ENCODE results near the gene GAS2. TPM values are rescaled to one million over a fixed set of nuclear protein-coding genes. Genes with fewer than 3 reads are reported as not detected.

Gene GAS2
- polyA plus RNA-seq, 1 of the 3 experiments (the other 2 are of a cell fraction) = 0.72 TPM

DNA sequence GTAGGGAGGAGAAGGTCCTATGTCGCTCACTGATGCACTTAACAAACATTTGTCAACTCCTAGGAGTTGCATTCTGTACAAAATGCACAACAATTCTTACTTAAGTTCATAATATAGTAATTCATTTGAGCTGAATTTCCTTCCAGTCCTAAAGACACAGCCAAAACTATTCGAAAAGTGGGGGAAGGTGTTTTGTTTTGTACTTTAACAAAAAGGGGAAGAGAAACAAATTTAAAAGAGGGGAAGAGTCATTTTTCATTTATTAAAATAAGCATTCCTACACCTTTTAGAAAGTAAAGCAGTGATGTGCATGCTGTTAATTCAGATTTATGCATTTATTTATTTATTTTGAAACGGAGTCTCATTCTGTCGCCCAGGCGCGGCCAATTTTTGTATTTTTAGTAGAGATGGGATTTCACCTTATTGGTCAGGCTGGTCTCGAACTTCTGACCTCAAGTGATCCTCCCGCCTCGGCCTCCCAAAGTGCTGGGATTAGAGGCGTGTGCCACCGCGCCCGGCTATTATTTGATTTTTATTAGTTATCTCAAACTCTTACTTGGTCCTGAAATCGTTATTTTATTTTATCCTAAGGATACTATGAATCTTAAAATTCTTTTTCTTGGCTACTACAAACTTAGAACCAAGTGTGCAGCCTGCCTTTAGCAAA is 39.7 kb upstream of the GAS2 start:
- peaks cover 7 to 21% of the 10 kb centered on the region in 2 experiments for H3K36me3 ChIP-seq (replicated peaks in 1 of 2; ENCODE audit: control insufficient read depth in 1 of 2, insufficient read depth in 2 of 2, low read length in 1 of 2)
- H3K4me2 ChIP-seq = 0 out of 2 replicates have a peak overlapping the region, but pooled peaks have one; percentile 95
- TF ChIP-seq, protein P1, sequence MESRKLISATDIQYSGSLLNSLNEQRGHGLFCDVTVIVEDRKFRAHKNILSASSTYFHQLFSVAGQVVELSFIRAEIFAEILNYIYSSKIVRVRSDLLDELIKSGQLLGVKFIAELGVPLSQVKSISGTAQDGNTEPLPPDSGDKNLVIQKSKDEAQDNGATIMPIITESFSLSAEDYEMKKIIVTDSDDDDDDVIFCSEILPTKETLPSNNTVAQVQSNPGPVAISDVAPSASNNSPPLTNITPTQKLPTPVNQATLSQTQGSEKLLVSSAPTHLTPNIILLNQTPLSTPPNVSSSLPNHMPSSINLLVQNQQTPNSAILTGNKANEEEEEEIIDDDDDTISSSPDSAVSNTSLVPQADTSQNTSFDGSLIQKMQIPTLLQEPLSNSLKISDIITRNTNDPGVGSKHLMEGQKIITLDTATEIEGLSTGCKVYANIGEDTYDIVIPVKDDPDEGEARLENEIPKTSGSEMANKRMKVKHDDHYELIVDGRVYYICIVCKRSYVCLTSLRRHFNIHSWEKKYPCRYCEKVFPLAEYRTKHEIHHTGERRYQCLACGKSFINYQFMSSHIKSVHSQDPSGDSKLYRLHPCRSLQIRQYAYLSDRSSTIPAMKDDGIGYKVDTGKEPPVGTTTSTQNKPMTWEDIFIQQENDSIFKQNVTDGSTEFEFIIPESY (IDR thresholded peaks at IDR 0.05; ENCODE audit: borderline replicate concordance, low read depth) = no peak
- TF ChIP-seq RXRA (IDR thresholded peaks at IDR 0.05; ENCODE audit: borderline replicate concordance, low read depth) (no peak), JUND (IDR thresholded peaks at IDR 0.05) (no peak), TEAD4 (IDR thresholded peaks at IDR 0.05; ENCODE audit: borderline replicate concordance, insufficient read depth) (no peak), EZH2phosphoT487 (IDR thresholded peaks at IDR 0.05; ENCODE audit: borderline replicate concordance, low read depth) (no peak), FOXJ3 (CRISPR knock-in tag; IDR thresholded peaks at IDR 0.05) (no peak), SIN3A (IDR thresholded peaks at IDR 0.05; ENCODE audit: borderline replicate concordance, low read depth, low read length) (no peak), FOSL2 (IDR thresholded peaks at IDR 0.05; ENCODE audit: borderline replicate concordance, low read depth) (no peak), ELF1 (IDR thresholded peaks at IDR 0.05) (no peak)
- TF ChIP-seq, protein P2, sequence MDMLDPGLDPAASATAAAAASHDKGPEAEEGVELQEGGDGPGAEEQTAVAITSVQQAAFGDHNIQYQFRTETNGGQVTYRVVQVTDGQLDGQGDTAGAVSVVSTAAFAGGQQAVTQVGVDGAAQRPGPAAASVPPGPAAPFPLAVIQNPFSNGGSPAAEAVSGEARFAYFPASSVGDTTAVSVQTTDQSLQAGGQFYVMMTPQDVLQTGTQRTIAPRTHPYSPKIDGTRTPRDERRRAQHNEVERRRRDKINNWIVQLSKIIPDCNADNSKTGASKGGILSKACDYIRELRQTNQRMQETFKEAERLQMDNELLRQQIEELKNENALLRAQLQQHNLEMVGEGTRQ (IDR thresholded peaks at IDR 0.05; ENCODE audit: borderline replicate concordance, low read depth, low read length) = no peak
- TF ChIP-seq, protein P3, sequence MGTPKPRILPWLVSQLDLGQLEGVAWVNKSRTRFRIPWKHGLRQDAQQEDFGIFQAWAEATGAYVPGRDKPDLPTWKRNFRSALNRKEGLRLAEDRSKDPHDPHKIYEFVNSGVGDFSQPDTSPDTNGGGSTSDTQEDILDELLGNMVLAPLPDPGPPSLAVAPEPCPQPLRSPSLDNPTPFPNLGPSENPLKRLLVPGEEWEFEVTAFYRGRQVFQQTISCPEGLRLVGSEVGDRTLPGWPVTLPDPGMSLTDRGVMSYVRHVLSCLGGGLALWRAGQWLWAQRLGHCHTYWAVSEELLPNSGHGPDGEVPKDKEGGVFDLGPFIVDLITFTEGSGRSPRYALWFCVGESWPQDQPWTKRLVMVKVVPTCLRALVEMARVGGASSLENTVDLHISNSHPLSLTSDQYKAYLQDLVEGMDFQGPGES (IDR thresholded peaks at IDR 0.05; ENCODE audit: low read depth, low read length) = no peak
- CTCF ChIA-PET = interaction anchor here (1.0 to 2.0 kb wide), 4 partner anchors 8 to 86 kb away, joined by 3 to 11 read pairs (median 3); partner anchors contain the start of gene GAS2
- peak overlapping the region; percentile 99 for H2AFZ ChIP-seq (ENCODE audit: low read depth)
- no peaks in the 10 kb centered on the region for H3K9me3 ChIP-seq
- H3K4me3 ChIP-seq (ENCODE audit: low read depth in 2 of 2, low read length in 1 of 2) = peak overlapping the region; percentile 90 to 94; a peak in 3 of 4 replicates
- peaks cover 23% of the 10 kb centered on the region for H3K79me2 ChIP-seq (ENCODE audit: insufficient read depth)
- peaks cover 8% of the 10 kb centered on the region for H3F3A ChIP-seq (replicated peaks; ENCODE audit: insufficient read depth)
- WGBS (ENCODE audit: low lambda C conversion rate) = 95% methylated on average over 14 of the region's 14 CpGs
- peak overlapping the region in 1 of 2 experiments; percentile 96; a peak in 2 of 4 replicates for H3K27ac ChIP-seq (ENCODE audit: low read depth in 2 of 2, low read length in 1 of 2)
- H3K9me2 ChIP-seq = no peaks in the 10 kb centered on the region; the same call in 1 of the 2 replicates
- no peak overlapping the region for H3K9ac ChIP-seq
- H3K27me3 ChIP-seq (ENCODE audit: insufficient read depth) = no peaks in the 10 kb centered on the region
- POLR2A ChIA-PET = interaction anchor here (1.2 kb wide), 1 partner anchor 8 kb away, joined by 3 read pairs; no protein-coding TSS in a partner anchor
- no peaks in the 10 kb centered on the region; the same call in 1 of the 2 replicates for H4K20me1 ChIP-seq (ENCODE audit: insufficient read depth)
- DNase-seq = no peak
- peaks cover 8 to 11% of the 10 kb centered on the region in 2 experiments; a peak in 3 of 4 replicates for H3K4me1 ChIP-seq (ENCODE audit: control insufficient read depth in 1 of 2, insufficient read depth in 2 of 2, low read depth in 1 of 2, low read length in 1 of 2)

All from SK-N-SH (cell line).